ENCODE data around the gene SMAD3.

- TF ChIP-seq, protein P1, sequence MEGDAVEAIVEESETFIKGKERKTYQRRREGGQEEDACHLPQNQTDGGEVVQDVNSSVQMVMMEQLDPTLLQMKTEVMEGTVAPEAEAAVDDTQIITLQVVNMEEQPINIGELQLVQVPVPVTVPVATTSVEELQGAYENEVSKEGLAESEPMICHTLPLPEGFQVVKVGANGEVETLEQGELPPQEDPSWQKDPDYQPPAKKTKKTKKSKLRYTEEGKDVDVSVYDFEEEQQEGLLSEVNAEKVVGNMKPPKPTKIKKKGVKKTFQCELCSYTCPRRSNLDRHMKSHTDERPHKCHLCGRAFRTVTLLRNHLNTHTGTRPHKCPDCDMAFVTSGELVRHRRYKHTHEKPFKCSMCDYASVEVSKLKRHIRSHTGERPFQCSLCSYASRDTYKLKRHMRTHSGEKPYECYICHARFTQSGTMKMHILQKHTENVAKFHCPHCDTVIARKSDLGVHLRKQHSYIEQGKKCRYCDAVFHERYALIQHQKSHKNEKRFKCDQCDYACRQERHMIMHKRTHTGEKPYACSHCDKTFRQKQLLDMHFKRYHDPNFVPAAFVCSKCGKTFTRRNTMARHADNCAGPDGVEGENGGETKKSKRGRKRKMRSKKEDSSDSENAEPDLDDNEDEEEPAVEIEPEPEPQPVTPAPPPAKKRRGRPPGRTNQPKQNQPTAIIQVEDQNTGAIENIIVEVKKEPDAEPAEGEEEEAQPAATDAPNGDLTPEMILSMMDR (IDR thresholded peaks at IDR 0.05): no peak
- no peak for TF ChIP-seq POLR2A (IDR thresholded peaks at IDR 0.05)
- TF ChIP-seq POLR2AphosphoS5 (IDR thresholded peaks at IDR 0.05; ENCODE audit: insufficient read depth in 1 of 2, low read depth in 1 of 2): no peak
Observed at GRCh38 chr15:67076147-67076843, 10.9 kb downstream of the SMAD3 start.
